Osteocyte (in vitro differentiated cells): ENCODE results near the gene TARBP2. TPM values are rescaled to one million over a fixed set of nuclear protein-coding genes. Genes with fewer than 3 reads are reported as not detected.

Source experiments
- DNase-seq: peaks from one replicate; pipeline ENCODE4 v3.0.0; 2021; ENCODE audit warnings: mixed read lengths; ENCODE audit not compliant: unreplicated experiment; ENCODE audit errors: extremely low spot score
- H3K27ac Mint-ChIP-seq: one replicate; pipeline ENCODE4 v1.8.0; 2021; ENCODE audit warnings: mild to moderate bottlenecking, mixed read lengths; ENCODE audit not compliant: unreplicated experiment
- H3K27me3 Mint-ChIP-seq: one replicate; pipeline ENCODE4 v1.8.0; 2021; ENCODE audit warnings: mixed read lengths; ENCODE audit not compliant: unreplicated experiment
- H3K36me3 Mint-ChIP-seq: one replicate; pipeline ENCODE4 v1.8.0; 2021; ENCODE audit warnings: mixed read lengths; ENCODE audit not compliant: unreplicated experiment
- H3K4me1 Mint-ChIP-seq: one replicate; pipeline ENCODE4 v1.8.0; 2021; ENCODE audit warnings: mixed read lengths; ENCODE audit not compliant: unreplicated experiment
- H3K4me3 Mint-ChIP-seq: one replicate; pipeline ENCODE4 v1.8.0; 2021; ENCODE audit warnings: mild to moderate bottlenecking, moderate library complexity, mixed read lengths; ENCODE audit not compliant: unreplicated experiment
- H3K9me3 Mint-ChIP-seq: one replicate; pipeline ENCODE4 v1.8.0; 2021; ENCODE audit warnings: mixed read lengths; ENCODE audit not compliant: unreplicated experiment
- CTCF ChIP-seq: fragments of 200-600 bp; sonication (generic); IDR thresholded peaks from 2 replicates; pipeline ENCODE4 v1.5.0; 2021; ENCODE audit warnings: antibody characterized with exemption, mild to moderate bottlenecking, moderate library complexity
- total RNA-seq: library from RNA; stranded (reverse); gene quantifications from 2 replicates; pipeline ENCODE4 v1.2.1, GENCODE V29; 2021

The TARBP2 gene
- total RNA-seq, 1 donor from 2014 or later, result 33.9 TPM

- DNase-seq, result no peak
- no peak overlapping the region for H3K4me3 Mint-ChIP-seq
- H3K27me3 Mint-ChIP-seq, result no peaks in the 10 kb centered on the region
- H3K9me3 Mint-ChIP-seq, result no peaks in the 10 kb centered on the region
- TF ChIP-seq CTCF, result no peak
- H3K36me3 Mint-ChIP-seq, result peaks cover 80% of the 10 kb centered on the region
- no peak overlapping the region for H3K27ac Mint-ChIP-seq
- H3K4me1 Mint-ChIP-seq, result peaks cover 8% of the 10 kb centered on the region
Observed at GRCh38 chr12:53462935-53463334, 38.1 kb upstream of the TARBP2 start.

GRCh38 chr12:53463802-53464560 is 37.1 kb upstream of the TARBP2 start:
- peaks cover 81% of the 10 kb centered on the region for H3K36me3 Mint-ChIP-seq
- TF ChIP-seq CTCF, result no peak
- no peaks in the 10 kb centered on the region for H3K27me3 Mint-ChIP-seq

GRCh38 chr12:53464685-53465418 is 36.2 kb upstream of the TARBP2 start:
- no peak for DNase-seq
- TF ChIP-seq CTCF, result no peak
- H3K9me3 Mint-ChIP-seq, result no peaks in the 10 kb centered on the region
- H3K27ac Mint-ChIP-seq, result no peak overlapping the region
- peaks cover 74% of the 10 kb centered on the region for H3K36me3 Mint-ChIP-seq
- no peaks in the 10 kb centered on the region for H3K27me3 Mint-ChIP-seq
- peaks cover 6% of the 10 kb centered on the region for H3K4me1 Mint-ChIP-seq
- H3K4me3 Mint-ChIP-seq, result no peak overlapping the region

More at GRCh38 chr12:53463802-53464560, 37.1 kb upstream of the TARBP2 start:
- no peaks in the 10 kb centered on the region for H3K9me3 Mint-ChIP-seq
- no peak for DNase-seq
- peak overlapping the region; percentile 45 for H3K27ac Mint-ChIP-seq
- H3K4me3 Mint-ChIP-seq, result no peak overlapping the region
- H3K4me1 Mint-ChIP-seq, result peaks cover 8% of the 10 kb centered on the region

GRCh38 chr12:53465679-53466078 is 35.4 kb upstream of the TARBP2 start:
- H3K36me3 Mint-ChIP-seq, result peaks cover 69% of the 10 kb centered on the region
- H3K4me3 Mint-ChIP-seq, result no peak overlapping the region
- DNase-seq, result no peak
- no peaks in the 10 kb centered on the region for H3K9me3 Mint-ChIP-seq
- H3K27ac Mint-ChIP-seq, result no peak overlapping the region
- no peak for TF ChIP-seq CTCF
- no peaks in the 10 kb centered on the region for H3K27me3 Mint-ChIP-seq
- peaks cover 4% of the 10 kb centered on the region for H3K4me1 Mint-ChIP-seq

GRCh38 chr12:53466640-53467039 is 34.4 kb upstream of the TARBP2 start:
- H3K4me3 Mint-ChIP-seq, result no peak overlapping the region
- H3K36me3 Mint-ChIP-seq, result peaks cover 67% of the 10 kb centered on the region
- H3K27ac Mint-ChIP-seq, result peak overlapping the region; percentile 45
- TF ChIP-seq CTCF, result no peak
- peaks cover 5% of the 10 kb centered on the region for H3K4me1 Mint-ChIP-seq
- H3K27me3 Mint-ChIP-seq, result no peaks in the 10 kb centered on the region
- no peaks in the 10 kb centered on the region for H3K9me3 Mint-ChIP-seq
- DNase-seq, result no peak
